ENCODE data around the gene USP7.
"Not testable (repeated sequence)": the region's sequence is repeated elsewhere in the genome, so short reads cannot be mapped to it uniquely, and the experiment has no call there.

Gene USP7

GRCh38 chr16:8963821-8964441 lies at the start of gene USP7:
USP7 (minus strand) TSS chr16:8963906; CDS start chr16:8963285, 621 bp downstream.
- peak; percentile 91 for DNase-seq (ENCODE audit: low spot score)

DNA sequence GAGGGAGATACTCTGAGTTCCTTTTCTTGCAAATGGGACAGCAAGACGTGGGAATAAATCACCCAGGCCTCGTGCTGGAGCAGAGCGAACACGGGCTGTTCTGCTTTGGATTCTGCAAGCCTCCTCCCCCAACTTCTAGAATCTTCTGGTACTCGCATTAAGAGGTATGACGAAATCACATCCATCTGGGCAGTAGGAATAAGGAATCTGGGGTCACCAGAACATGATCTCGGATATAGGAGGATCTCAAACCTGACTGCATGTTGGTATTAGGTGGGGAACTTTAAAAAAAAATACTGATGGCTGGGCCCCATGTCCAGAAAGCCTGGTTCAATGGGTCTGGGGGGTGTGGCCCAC lies 49.8 kb upstream of the USP7 start:
- no peak for DNase-seq (ENCODE audit: low spot score)

- no peak for DNase-seq (ENCODE audit: low spot score)
Observed at GRCh38 chr16:9012848-9013507, 49.3 kb upstream of the USP7 start.

- DNase-seq (ENCODE audit: low spot score) = no peak
Observed at GRCh38 chr16:9012330-9012729, 48.6 kb upstream of the USP7 start.

DNA sequence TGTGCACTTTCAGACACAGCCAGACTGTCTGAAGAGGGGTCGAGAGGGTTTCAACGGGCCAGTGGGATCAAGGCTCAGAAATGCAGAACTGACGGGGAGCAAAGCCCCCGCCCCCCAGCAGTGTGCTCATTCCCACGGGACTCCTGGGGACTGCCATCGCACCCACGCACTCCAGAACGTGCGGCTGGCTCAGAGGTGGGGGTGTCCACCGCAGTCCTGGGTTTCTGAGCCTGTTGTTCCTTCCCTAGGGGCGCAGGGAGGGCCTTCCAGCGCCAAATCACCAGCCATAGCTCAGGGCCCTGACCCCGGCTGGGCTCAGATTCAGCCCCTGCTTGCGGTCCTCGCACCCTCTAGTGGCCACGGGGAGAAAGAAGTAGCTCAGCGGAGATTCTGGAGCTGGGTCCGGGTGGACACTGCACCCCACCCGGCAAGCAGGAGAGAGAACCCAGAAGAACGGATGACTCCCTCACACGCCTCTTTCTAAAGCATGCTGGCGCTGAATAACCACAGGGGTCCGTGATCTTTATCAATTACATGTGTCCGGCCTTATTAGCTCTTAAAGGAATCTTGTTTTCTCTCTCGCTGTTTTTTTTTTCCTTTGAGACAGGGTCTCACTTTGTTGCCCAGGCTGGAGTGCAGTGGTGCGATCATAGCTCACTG lies 45.0 kb upstream of the USP7 start:
- DNase-seq (ENCODE audit: low spot score) = peak; percentile 61

DNA sequence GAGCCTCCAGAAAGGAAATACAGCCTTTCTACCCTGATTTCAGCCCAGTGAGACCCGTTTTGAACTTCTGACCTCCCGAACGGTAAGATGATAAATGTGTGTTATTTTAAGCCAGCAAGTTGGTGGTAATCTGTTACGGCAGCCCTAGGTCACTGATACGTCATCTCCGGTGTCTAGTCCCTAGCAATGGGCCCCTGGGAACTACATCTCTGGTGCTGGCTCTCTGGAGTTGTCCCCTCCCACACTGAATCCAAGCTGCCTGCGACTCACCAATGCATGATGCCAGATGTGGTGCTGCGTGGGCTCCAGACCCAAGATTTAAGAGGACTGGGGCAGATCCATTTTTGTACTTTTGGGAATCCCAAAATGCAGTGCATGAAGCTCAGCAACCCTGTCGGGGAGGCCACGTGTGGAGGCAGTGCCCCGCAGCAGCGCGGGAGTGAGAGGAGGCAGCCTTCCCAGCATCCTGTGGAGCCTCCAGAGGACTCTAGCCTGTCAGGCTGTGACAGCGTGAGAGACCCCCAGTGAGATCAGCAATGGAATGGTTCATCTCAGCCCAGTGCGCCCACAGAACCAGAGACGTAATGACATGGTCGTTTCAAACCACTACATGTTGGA lies 43.6 kb upstream of the USP7 start:
- DNase-seq (ENCODE audit: low spot score) = no peak

- DNase-seq (ENCODE audit: low spot score) = no peak
Observed at GRCh38 chr16:9004183-9004582, 40.5 kb upstream of the USP7 start.

DNA sequence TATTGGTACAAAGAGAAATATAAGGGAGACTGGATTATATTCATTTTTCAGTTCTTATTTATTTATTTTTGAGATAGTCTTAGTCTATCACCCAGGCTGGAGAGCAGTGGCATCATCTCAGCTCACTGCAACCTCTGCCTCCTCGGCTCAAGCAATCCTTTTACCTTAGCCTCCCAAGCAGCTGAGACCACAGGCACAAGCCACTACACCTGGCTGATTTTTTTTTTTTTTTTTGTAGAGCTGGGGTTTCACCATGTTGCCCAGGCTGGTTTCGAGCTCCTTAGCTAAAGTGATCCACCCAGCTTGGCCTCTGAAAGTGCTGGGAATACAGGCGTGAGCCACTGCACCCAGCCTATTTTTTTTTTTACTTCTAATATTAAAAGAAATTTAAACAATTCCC lies 40.1 kb upstream of the USP7 start:
- DNase-seq (ENCODE audit: low spot score) = no peak

- DNase-seq (ENCODE audit: low spot score) = no peak
Observed at GRCh38 chr16:9003322-9003721, 39.6 kb upstream of the USP7 start.

DNA sequence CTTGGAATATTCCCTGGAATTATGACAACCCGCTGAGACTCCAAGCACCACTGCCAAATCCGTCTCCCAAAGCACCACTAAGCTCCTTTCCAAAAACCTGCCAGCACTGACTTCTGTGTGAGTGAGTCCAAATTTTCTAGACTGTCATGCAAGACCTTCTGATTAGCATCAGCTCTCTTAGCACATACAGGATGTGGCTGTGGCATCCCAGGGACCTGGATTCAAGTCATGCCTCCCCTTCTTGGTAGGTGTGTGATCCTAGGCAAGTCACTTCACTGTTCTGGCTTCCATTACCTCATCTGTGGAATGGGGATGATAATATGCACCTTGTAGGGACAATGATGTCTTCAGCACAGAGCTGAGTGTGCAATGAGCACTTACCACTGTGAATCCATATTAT lies 38.3 kb upstream of the USP7 start:
- no peak for DNase-seq (ENCODE audit: low spot score)

GRCh38 chr16:9000664-9001063 lies 37.0 kb upstream of the USP7 start:
- no peak for DNase-seq (ENCODE audit: low spot score)

DNA sequence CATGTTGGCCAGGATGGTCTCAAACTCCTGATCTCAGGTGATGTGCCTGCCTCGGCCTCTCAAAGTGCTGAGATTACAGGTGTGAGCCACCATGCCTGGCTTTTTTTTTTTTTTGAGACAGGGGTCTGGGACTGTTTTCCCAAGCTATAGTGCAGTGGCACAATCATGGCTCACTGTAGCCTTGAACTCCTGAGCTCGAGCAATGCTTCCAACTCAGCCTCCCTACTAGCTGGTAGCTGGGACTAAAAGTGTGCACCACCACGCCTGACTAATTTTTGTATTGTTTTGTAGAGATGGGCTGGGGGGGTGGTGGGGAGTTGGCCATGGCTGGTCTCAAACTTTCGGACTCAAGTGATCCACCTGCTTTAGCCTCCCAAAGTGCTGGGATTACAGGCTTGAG lies 36.1 kb upstream of the USP7 start:
- no peak for DNase-seq (ENCODE audit: low spot score)

DNA sequence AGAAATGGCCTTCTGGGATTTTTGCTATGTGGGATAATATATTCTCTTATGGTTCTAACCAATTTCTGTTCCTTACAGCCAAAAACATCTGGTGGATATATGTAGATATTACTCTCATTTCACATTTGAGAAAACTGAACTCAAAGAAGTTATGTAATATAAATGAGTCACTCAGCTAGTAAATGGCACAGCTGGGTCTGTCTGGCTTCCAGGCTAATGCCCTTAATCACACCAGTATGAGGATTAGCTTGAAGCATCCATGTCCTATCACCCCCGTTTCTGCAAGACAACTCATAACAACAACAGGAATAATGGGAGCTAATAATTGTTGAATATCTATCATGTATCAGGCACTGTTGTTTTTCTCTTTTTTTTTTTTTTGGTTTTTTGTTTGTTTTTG lies 34.4 kb upstream of the USP7 start:
- DNase-seq (ENCODE audit: low spot score) = no peak

DNA sequence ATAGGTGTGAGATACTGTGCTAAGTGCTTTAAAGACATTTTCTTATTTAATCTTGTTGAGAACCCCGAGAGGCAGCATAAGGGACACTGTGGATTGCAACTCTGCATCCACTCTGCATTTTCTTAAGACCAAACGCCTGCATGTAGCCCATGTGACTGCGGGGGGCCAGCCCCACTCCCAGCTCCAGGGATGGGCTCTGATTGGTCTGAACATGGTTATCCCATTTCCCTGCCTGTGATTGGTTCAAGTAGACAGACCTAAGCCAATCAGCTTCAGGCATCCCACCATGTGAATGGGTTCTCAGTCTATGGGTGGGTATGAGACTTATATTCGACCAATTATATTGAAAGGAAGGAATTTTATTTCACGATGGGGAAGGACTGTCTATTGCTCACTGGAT lies 33.2 kb upstream of the USP7 start:
- no peak for DNase-seq (ENCODE audit: low spot score)

GRCh38 chr16:8990445-8990844 lies 26.7 kb upstream of the USP7 start:
- DNase-seq (ENCODE audit: low spot score) = no peak

DNA sequence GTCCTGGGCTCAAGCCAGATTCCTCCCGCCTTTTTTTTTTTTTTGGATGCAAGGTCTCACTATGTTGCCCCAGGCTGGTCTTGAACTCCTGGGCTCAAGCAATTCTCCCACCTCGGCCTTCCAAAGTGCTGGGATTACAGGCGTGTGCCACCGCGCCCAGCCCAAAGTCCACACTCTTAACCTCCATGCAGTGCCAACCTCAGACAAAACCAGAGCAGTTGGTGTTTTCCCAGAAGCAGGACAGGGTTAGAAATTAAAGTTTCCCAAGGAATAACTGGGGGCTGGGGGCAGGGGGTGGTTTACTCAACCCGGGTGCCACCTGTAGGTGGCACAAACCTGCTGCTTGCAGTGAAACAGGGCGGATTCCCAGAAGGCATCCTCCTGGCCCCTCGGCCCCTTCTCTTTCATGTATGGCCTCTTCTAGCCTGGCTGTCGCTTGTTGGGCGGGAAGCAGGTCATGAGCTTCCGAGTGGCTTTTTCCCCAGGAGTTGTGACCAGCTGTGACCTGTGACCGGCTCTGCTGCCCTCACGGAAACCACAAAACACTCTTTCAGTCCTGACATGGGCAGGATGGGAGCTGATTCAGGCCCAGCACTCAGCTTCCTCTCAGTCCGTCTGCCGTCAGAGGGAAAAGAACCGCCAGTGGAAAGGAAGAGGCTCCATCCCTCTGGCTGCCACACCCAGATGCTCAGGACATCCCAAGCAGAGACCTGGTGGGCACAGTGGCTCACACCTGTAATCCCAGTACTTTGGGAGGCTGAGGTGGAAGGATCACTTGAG lies 25.6 kb upstream of the USP7 start:
- DNase-seq (ENCODE audit: low spot score) = no peak

DNA sequence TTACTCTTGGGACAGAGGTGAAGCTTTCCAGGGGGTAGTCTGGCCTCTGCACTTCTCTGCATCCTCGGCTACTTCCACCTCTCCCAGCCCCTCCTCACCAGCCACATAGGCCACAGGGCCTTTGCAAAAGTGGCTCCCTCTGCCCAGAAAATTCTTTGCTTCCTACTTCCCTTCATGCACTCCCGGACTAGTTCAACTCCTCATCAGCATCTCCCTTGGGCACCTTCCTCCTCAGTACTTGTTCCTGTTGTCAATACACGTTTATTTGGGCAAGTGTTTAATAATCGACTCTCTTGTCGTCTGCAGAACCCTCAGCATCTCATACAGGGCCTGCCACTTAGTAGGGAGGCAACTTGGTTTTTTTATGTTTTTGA lies 23.1 kb upstream of the USP7 start:
- DNase-seq (ENCODE audit: low spot score) = no peak

DNA sequence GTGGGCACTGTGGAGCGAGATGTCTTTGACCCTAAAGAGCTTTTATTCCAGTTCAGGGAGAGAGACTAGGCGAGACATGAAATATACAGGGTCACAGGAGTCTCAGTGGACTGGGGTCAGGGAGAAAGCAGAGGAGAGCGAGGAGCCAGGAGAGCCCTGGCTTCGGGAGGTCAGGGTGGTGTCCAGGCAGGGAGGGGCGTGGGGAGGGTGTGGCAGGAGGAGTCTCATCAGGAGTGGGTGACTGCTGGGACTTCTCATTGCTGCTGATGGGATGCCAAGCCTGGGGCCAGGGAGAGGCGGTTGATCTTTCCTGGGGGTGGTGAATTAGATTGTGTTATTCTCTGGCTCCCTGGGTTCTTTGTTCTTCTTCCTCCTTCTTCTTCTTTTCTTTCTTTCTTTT lies 22.4 kb upstream of the USP7 start:
- no peak for DNase-seq (ENCODE audit: low spot score)

- no peak for DNase-seq (ENCODE audit: low spot score)
Observed at GRCh38 chr16:8982816-8983215, 19.1 kb upstream of the USP7 start.

DNA sequence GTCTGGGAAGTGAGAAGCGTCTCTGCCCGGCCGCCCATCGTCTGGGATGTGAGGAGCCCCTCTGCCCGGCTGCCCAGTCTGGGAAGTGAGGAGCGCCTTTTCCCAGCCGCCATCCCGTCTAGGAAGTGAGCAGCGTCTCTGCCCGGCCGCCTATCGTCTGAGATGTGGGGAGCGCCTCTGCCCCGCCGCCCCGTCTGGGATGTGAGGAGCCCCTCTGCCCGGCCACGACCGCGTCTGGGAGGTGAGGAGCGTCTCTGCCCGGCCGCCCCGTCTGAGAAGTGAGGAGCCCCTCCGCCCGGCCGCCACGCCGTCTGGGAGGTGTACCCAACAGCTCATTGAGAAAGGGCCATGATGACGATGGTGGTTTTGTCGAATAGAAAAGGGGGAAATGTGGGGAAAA lies 18.2 kb upstream of the USP7 start:
- not testable (repeated sequence) for DNase-seq (ENCODE audit: low spot score)

GRCh38 chr16:8976189-8976588 lies 12.5 kb upstream of the USP7 start:
- not testable (repeated sequence) for DNase-seq (ENCODE audit: low spot score)

GRCh38 chr16:8975039-8975438 lies 11.3 kb upstream of the USP7 start:
- DNase-seq (ENCODE audit: low spot score) = no peak

Measured in CD4-positive, alpha-beta T cell treated with Interleukin-2 at 100 ng/mL for 4 hours (primary cell).